HG03103 (cell line): ENCODE measurements around the gene PDC.
"Not testable (repeated sequence)": the region's sequence is repeated elsewhere in the genome, so short reads cannot be mapped to it uniquely, and the experiment has no call there.

ENCODE experiments used
- ATAC-seq: cut with Tn5 transposase; IDR thresholded peaks from one replicate; pipeline ENCODE4 v1.9.1; 2021; ENCODE audit warnings: low read depth; ENCODE audit not compliant: unreplicated experiment

The PDC gene

DNA sequence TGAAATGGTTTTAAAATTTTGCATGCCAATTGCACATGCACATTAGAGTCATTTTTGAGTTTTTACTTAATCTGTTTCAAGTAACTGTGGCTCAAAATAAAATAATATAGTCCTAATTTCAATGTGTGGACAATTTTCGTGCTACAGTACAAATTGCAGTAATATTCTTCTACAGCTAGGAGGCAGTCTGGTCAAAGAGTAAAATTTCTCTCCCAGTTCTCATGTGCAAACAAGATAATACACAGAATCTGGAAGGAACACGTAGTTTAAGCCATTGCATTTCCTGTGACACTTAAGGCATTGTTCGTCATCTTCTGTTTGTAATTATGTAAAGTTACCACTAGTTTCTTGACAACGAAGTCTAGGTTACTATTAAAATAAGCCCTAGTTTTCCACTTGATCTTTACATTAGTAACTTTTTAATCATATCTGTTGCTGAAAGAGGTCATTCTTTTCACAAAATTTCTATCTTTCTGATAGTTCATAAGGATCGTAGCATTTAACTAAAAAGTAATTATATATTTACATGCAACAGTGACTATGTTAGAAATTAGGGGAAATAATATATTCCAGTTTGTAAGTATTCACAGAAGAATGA, 56.4 kb downstream of the PDC start:
- no peak for ATAC-seq

DNA sequence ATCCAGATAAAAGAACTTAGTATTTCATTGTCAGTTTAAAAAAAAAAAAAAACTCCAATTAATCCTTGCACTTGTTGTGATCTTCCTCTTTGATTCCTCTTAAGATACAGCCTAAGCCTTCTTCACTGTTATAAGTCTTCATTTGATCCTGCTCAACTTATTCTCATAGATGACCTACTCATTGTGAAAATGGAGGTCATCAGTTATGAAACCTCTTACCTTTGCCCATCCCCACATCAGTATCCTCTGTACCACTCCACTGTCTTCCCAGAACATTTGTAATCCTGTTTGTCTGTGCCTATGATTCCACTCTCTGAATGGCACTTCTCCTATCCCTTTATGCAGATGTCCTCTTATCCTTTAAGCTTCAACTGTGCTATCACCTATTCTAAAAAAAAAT, 57.3 kb downstream of the PDC start:
- ATAC-seq = no peak

GRCh38 chr1:186401446-186401845, 59.5 kb downstream of the PDC start:
- not testable (repeated sequence) for ATAC-seq
